HCT116 (cell line): ENCODE data around the gene USP43.
"Not testable (repeated sequence)": the region's sequence is repeated elsewhere in the genome, so short reads cannot be mapped to it uniquely, and the experiment has no call there.

ENCODE experiments used
- CBX3 ChIP-seq: IDR thresholded peaks from 2 replicates; pipeline ENCODE4 v1.6.1; 2012; ENCODE audit warnings: low read depth
- CEBPB ChIP-seq: IDR thresholded peaks from 2 replicates; pipeline ENCODE4 v1.6.1; 2012; ENCODE audit warnings: low read depth
- CTCF ChIP-seq, 3 experiments: fragments of 200-600 bp in 1 of 3; sonication (generic) in 1 of 3; IDR thresholded peaks in 2 of 3; conservative IDR thresholded peaks in 1 of 3; 2 replicates each; pipeline ENCODE4 v1.5.1; 2012 to 2017; ENCODE audit warnings: low read depth in 2 of 3, low read length in 2 of 3, antibody characterized with exemption in 1 of 3, borderline replicate concordance in 1 of 3, control low read depth in 1 of 3, mild to moderate bottlenecking in 1 of 3, mixed read lengths in 1 of 3, mixed run types in 1 of 3, moderate library complexity in 1 of 3; ENCODE audit not compliant: insufficient read depth in 1 of 3
- EGR1 ChIP-seq: IDR thresholded peaks from 2 replicates; pipeline ENCODE4 v1.6.1; 2012; ENCODE audit warnings: low read depth
- ELF1 ChIP-seq: IDR thresholded peaks from 2 replicates; pipeline ENCODE4 v1.6.1; 2012; ENCODE audit warnings: low read depth, borderline replicate concordance
- EZH2phosphoT487 ChIP-seq: fragments of 200-600 bp; IDR thresholded peaks from 2 replicates; pipeline ENCODE4 v1.6.1; 2018; ENCODE audit warnings: antibody characterized with exemption, borderline replicate concordance
- JUND ChIP-seq: IDR thresholded peaks from 2 replicates; pipeline ENCODE4 v1.6.1; 2012
- POLR2A ChIP-seq: IDR thresholded peaks from 2 replicates; pipeline ENCODE4 v1.7.0; 2011; ENCODE audit warnings: borderline replicate concordance; ENCODE audit not compliant: insufficient read depth, insufficient read length; ENCODE audit errors: extremely low read depth
- POLR2AphosphoS5 ChIP-seq: IDR thresholded peaks from 2 replicates; pipeline ENCODE4 v1.6.1; 2011; ENCODE audit warnings: mild to moderate bottlenecking, low read depth, low read length, moderate library complexity
- RAD21 ChIP-seq: IDR thresholded peaks from 2 replicates; pipeline ENCODE4 v1.6.1; 2012; ENCODE audit warnings: low read depth, mild to moderate bottlenecking
- YY1 ChIP-seq: IDR thresholded peaks from 2 replicates; pipeline ENCODE4 v1.6.1; 2011; ENCODE audit warnings: low read length, low read depth, moderate library complexity, mild to moderate bottlenecking; ENCODE audit not compliant: insufficient replicate concordance; ENCODE audit errors: extremely low read depth

GRCh38 chr17:9597638-9598037, 47.7 kb upstream of the USP43 start:
- not testable (repeated sequence) for TF ChIP-seq EGR1; CTCF (IDR thresholded peaks at IDR 0.05 in 2 of 3, conservative IDR thresholded peaks at IDR 0.05 in 1 of 3; ENCODE audit: borderline replicate concordance in 1 of 3, insufficient read depth in 1 of 3, low read depth in 2 of 3, low read length in 2 of 3); POLR2A; CEBPB; POLR2AphosphoS5; ELF1; CBX3; YY1; JUND; EZH2phosphoT487; RAD21
